NK-92 treated with Interleukin-12 subunit alpha and Interleukin-12 subunit beta, amount 100 ng/mL, for 24 hours (cell line): ENCODE measurements around the gene HIPK3.
"Not testable (repeated sequence)": the region's sequence is repeated elsewhere in the genome, so short reads cannot be mapped to it uniquely, and the experiment has no call there.

ENCODE experiments used
- DNase-seq: peaks from one replicate; lab custom pipeline; 2025; lab: John Stamatoyannopoulos, UW

The HIPK3 gene

GRCh38 chr11:33259869-33260268 lies 2.7 kb downstream of the HIPK3 start:
- DNase-seq: no peak

- DNase-seq: not testable (repeated sequence)
Observed at GRCh38 chr11:33261350-33261749, 4.2 kb downstream of the HIPK3 start.

- DNase-seq: no peak
Observed at GRCh38 chr11:33262011-33262645, 4.9 kb downstream of the HIPK3 start.

GRCh38 chr11:33263549-33263948 lies 6.4 kb downstream of the HIPK3 start:
- DNase-seq: no peak

GRCh38 chr11:33264926-33265325 lies 7.7 kb downstream of the HIPK3 start:
- no peak for DNase-seq

- no peak for DNase-seq
Observed at GRCh38 chr11:33266393-33267215, 9.4 kb downstream of the HIPK3 start.

- no peak for DNase-seq
Observed at GRCh38 chr11:33268945-33269540, 11.9 kb downstream of the HIPK3 start.

GRCh38 chr11:33269822-33270221 lies 12.6 kb downstream of the HIPK3 start:
- no peak for DNase-seq

- no peak for DNase-seq
Observed at GRCh38 chr11:33271059-33271458, 13.9 kb downstream of the HIPK3 start.

- no peak for DNase-seq
Observed at GRCh38 chr11:33272338-33273107, 15.3 kb downstream of the HIPK3 start.

GRCh38 chr11:33273656-33274055 lies 16.5 kb downstream of the HIPK3 start:
- no peak for DNase-seq

- no peak for DNase-seq
Observed at GRCh38 chr11:33280411-33280810, 23.2 kb downstream of the HIPK3 start.

GRCh38 chr11:33281758-33282157 lies 24.6 kb downstream of the HIPK3 start:
- no peak for DNase-seq

GRCh38 chr11:33284818-33285217 lies 27.6 kb downstream of the HIPK3 start:
- no peak for DNase-seq

- DNase-seq: no peak
Observed at GRCh38 chr11:33290319-33290718, 33.1 kb downstream of the HIPK3 start.

- DNase-seq: no peak
Observed at GRCh38 chr11:33291004-33291777, 34.0 kb downstream of the HIPK3 start.

GRCh38 chr11:33292311-33292710 lies 35.1 kb downstream of the HIPK3 start:
- DNase-seq: no peak

GRCh38 chr11:33294224-33294623 lies 37.0 kb downstream of the HIPK3 start:
- no peak for DNase-seq

GRCh38 chr11:33294797-33295196 lies 37.6 kb downstream of the HIPK3 start:
- no peak for DNase-seq

- no peak for DNase-seq
Observed at GRCh38 chr11:33296695-33297094, 39.5 kb downstream of the HIPK3 start.

GRCh38 chr11:33303541-33303940 lies 46.4 kb downstream of the HIPK3 start:
- no peak for DNase-seq

GRCh38 chr11:33306821-33307220 lies 49.6 kb downstream of the HIPK3 start:
- not testable (repeated sequence) for DNase-seq
